HFFc6 (cell line): Measurements from ENCODE around the gene STRN3. TPM values are rescaled to one million over a fixed set of nuclear protein-coding genes. Genes with fewer than 3 reads are reported as not detected.
"Not testable (repeated sequence)": the region's sequence is repeated elsewhere in the genome, so short reads cannot be mapped to it uniquely, and the experiment has no call there.

Experiments
- DNase-seq: peaks from one replicate; pipeline ENCODE4 v3.0.0-alpha.2; 2018
- H3K27ac Mint-ChIP-seq: 2 replicates; pipeline ENCODE4 v1.8.0; 2020; ENCODE audit warnings: mild to moderate bottlenecking, mixed read lengths
- H3K27me3 Mint-ChIP-seq: 2 replicates; pipeline ENCODE4 v1.8.0; 2021; ENCODE audit warnings: mild to moderate bottlenecking, moderate library complexity, mixed read lengths; ENCODE audit not compliant: insufficient read depth
- H3K36me3 Mint-ChIP-seq: 2 replicates; pipeline ENCODE4 v1.8.0; 2021; ENCODE audit warnings: low read depth, mixed read lengths
- H3K4me1 Mint-ChIP-seq: 2 replicates; pipeline ENCODE4 v1.8.0; 2020; ENCODE audit warnings: low read depth, mixed read lengths
- H3K4me3 Mint-ChIP-seq: 2 replicates; pipeline ENCODE4 v1.8.0; 2020; ENCODE audit warnings: mild to moderate bottlenecking, moderate library complexity, mixed read lengths
- H3K9me3 Mint-ChIP-seq: 2 replicates; pipeline ENCODE4 v1.8.0; 2020; ENCODE audit warnings: mild to moderate bottlenecking, mixed read lengths
- CTCF ChIP-seq: fragments of 200-600 bp; sonication (generic); IDR thresholded peaks from 2 replicates; pipeline ENCODE4 v1.5.0; 2021; ENCODE audit warnings: antibody characterized with exemption, mild to moderate bottlenecking
- total RNA-seq, 6 experiments: library from RNA; stranded (reverse); fragmentation: NEBNext Ultra II Directional; extraction: Animal tissue kit (Norgen Biotek cat#: 25700); gene quantifications; 2 replicates in 1 of 6; 3 replicates in 5 of 6; pipeline ENCODE4 v1.2.3, GENCODE V29; 2021

Gene STRN3
- total RNA-seq, 6 experiments from 2014 or later = 34.5 to 40.6 (median 38.6) TPM

- H3K9me3 Mint-ChIP-seq = not testable (repeated sequence)
These were observed 46.0 kb downstream of the STRN3 start for GRCh38 chr14:30980106-30980704.

GRCh38 chr14:30977752-30978151 is 48.4 kb downstream of the STRN3 start:
- no peak overlapping the region for H3K27ac Mint-ChIP-seq
- no peak for TF ChIP-seq CTCF
- H3K4me1 Mint-ChIP-seq = peaks cover 56% of the 10 kb centered on the region
- no peak for DNase-seq
- no peaks in the 10 kb centered on the region; the same call in 1 of the 2 replicates for H3K27me3 Mint-ChIP-seq
- no peaks in the 10 kb centered on the region for H3K36me3 Mint-ChIP-seq
- no peak overlapping the region for H3K4me3 Mint-ChIP-seq
- H3K9me3 Mint-ChIP-seq = no peaks in the 10 kb centered on the region

More at GRCh38 chr14:30980106-30980704, 46.0 kb downstream of the STRN3 start:
- TF ChIP-seq CTCF = peak; percentile 82
- not testable (repeated sequence) for H3K4me3 Mint-ChIP-seq, H3K27me3 Mint-ChIP-seq, H3K36me3 Mint-ChIP-seq
- DNase-seq = peak; percentile 74
- Mint-ChIP-seq H3K4me1 (peaks cover 31% of the 10 kb centered on the region), H3K27ac (0 out of 2 replicates have a peak overlapping the region, but pooled peaks have one; percentile 33)

GRCh38 chr14:30974628-30975027 is 51.6 kb downstream of the STRN3 start:
- no peak for TF ChIP-seq CTCF
- peaks cover 5% of the 10 kb centered on the region for H3K36me3 Mint-ChIP-seq
- peaks cover 53% of the 10 kb centered on the region for H3K4me1 Mint-ChIP-seq
- peak overlapping the region; percentile 13; the same call in 1 of the 2 replicates for H3K27ac Mint-ChIP-seq
- H3K4me3 Mint-ChIP-seq = no peak overlapping the region
- no peaks in the 10 kb centered on the region for H3K9me3 Mint-ChIP-seq
- DNase-seq = peak; percentile 29
- H3K27me3 Mint-ChIP-seq = no peaks in the 10 kb centered on the region; the same call in 1 of the 2 replicates

- Mint-ChIP-seq H3K27me3 (no peaks in the 10 kb centered on the region; the same call in 1 of the 2 replicates), H3K27ac (peak overlapping the region; percentile 3), H3K9me3 (no peaks in the 10 kb centered on the region), H3K4me3 (no peak overlapping the region), H3K36me3 (peaks cover 5% of the 10 kb centered on the region), H3K4me1 (peaks cover 53% of the 10 kb centered on the region)
- no peak for DNase-seq
- TF ChIP-seq CTCF = no peak
These were observed 53.1 kb downstream of the STRN3 start for GRCh38 chr14:30972882-30973582.

GRCh38 chr14:30972036-30972732 is 54.0 kb downstream of the STRN3 start:
- not testable (repeated sequence) for H3K9me3 Mint-ChIP-seq, H3K27me3 Mint-ChIP-seq, DNase-seq, H3K27ac Mint-ChIP-seq, H3K4me3 Mint-ChIP-seq, H3K36me3 Mint-ChIP-seq
- peaks cover 53% of the 10 kb centered on the region for H3K4me1 Mint-ChIP-seq
